Embryonic facial prominence (tissue), 1 donor: ENCODE measurements around the gene ACVR1C.
"Not testable (repeated sequence)": the region's sequence is repeated elsewhere in the genome, so short reads cannot be mapped to it uniquely, and the experiment has no call there.

Experiments
- DNase-seq: peaks from one replicate; pipeline ENCODE4 v3.0.0-alpha.2; 2016; ENCODE audit errors: extremely low spot score

The ACVR1C gene

GRCh38 chr2:157574165-157574564 lies 54.5 kb downstream of the ACVR1C start:
- DNase-seq, result no peak

- DNase-seq, result no peak
Measured at GRCh38 chr2:157572725-157573124, 55.9 kb downstream of the ACVR1C start.

GRCh38 chr2:157566623-157567022 lies 62.0 kb downstream of the ACVR1C start:
- not testable (repeated sequence) for DNase-seq

GRCh38 chr2:157566113-157566512 lies 62.6 kb downstream of the ACVR1C start:
- DNase-seq, result not testable (repeated sequence)

- no peak for DNase-seq
Measured at GRCh38 chr2:157565550-157565949, 63.1 kb downstream of the ACVR1C start.

- no peak for DNase-seq
Measured at GRCh38 chr2:157559890-157560289, 68.8 kb downstream of the ACVR1C start.

- DNase-seq, result no peak
Measured at GRCh38 chr2:157559461-157559860, 69.2 kb downstream of the ACVR1C start.

GRCh38 chr2:157559061-157559460 lies 69.6 kb downstream of the ACVR1C start:
- DNase-seq, result no peak

GRCh38 chr2:157557770-157558169 lies 70.9 kb downstream of the ACVR1C start:
- DNase-seq, result no peak

GRCh38 chr2:157540102-157540501 lies 88.6 kb downstream of the ACVR1C start:
- DNase-seq, result no peak

- DNase-seq, result no peak
Measured at GRCh38 chr2:157538064-157538463, 90.6 kb downstream of the ACVR1C start.

- DNase-seq, result no peak
Measured at GRCh38 chr2:157536815-157537214, 91.8 kb downstream of the ACVR1C start.

GRCh38 chr2:157528963-157529751 lies 99.5 kb downstream of the ACVR1C start:
- DNase-seq, result no peak

- no peak for DNase-seq
Measured at GRCh38 chr2:157526070-157526469, 102.6 kb downstream of the ACVR1C start.

- no peak for DNase-seq
Measured at GRCh38 chr2:157523270-157524247, 105.1 kb downstream of the ACVR1C start.

GRCh38 chr2:157514966-157515365 lies 113.7 kb downstream of the ACVR1C start:
- not testable (repeated sequence) for DNase-seq

- no peak for DNase-seq
Measured at GRCh38 chr2:157509744-157510143, 118.9 kb downstream of the ACVR1C start.

- DNase-seq, result no peak
Measured at GRCh38 chr2:157508676-157509075, 120.0 kb downstream of the ACVR1C start.

- no peak for DNase-seq
Measured at GRCh38 chr2:157506586-157506985, 122.1 kb downstream of the ACVR1C start.

GRCh38 chr2:157504623-157505022 lies 124.0 kb downstream of the ACVR1C start:
- no peak for DNase-seq

GRCh38 chr2:157501026-157501425 lies 127.6 kb downstream of the ACVR1C start:
- DNase-seq, result no peak

GRCh38 chr2:157500334-157500733 lies 128.3 kb downstream of the ACVR1C start:
- DNase-seq, result no peak

GRCh38 chr2:157498483-157498882 lies 130.2 kb downstream of the ACVR1C start:
- DNase-seq, result no peak
